Loucy (cell line): ENCODE results near the gene FZD8.
"Not testable (repeated sequence)": the region's sequence is repeated elsewhere in the genome, so short reads cannot be mapped to it uniquely, and the experiment has no call there.

Source experiments
- H2AFZ ChIP-seq: fragments of 200-600 bp; sonication (generic); 2 replicates; pipeline ENCODE4 v1.6.0; 2016; ENCODE audit warnings: antibody characterized with exemption, mild to moderate bottlenecking, low read length, moderate library complexity
- H3F3A ChIP-seq: fragments of 200-600 bp; 2 replicates; pipeline ENCODE4 v1.6.0; 2016; ENCODE audit warnings: antibody characterized with exemption, low read depth, mild to moderate bottlenecking
- H3K27me3 ChIP-seq: fragments of 200-600 bp; sonication (generic); 2 replicates; pipeline ENCODE4 v1.6.1; 2014; ENCODE audit warnings: low read length, mild to moderate bottlenecking; ENCODE audit not compliant: insufficient read depth, poor library complexity, severe bottlenecking
- H3K36me3 ChIP-seq: fragments of 200-600 bp; sonication (generic); 2 replicates; pipeline ENCODE4 v1.6.1; 2016; ENCODE audit warnings: low read length; ENCODE audit not compliant: insufficient read depth
- H3K4me1 ChIP-seq: fragments of 200-600 bp; sonication (generic); 2 replicates; pipeline ENCODE4 v1.5.1; 2014; ENCODE audit warnings: low read length, mild to moderate bottlenecking; ENCODE audit not compliant: insufficient read depth, poor library complexity, severe bottlenecking
- H3K4me2 ChIP-seq: fragments of 200-600 bp; sonication (generic); 2 replicates; pipeline ENCODE4 v1.6.0; 2014; ENCODE audit warnings: antibody characterized with exemption, low read length, low read depth, mild to moderate bottlenecking; ENCODE audit not compliant: poor library complexity, severe bottlenecking
- H3K4me3 ChIP-seq: fragments of 200-600 bp; sonication (generic); 2 replicates; pipeline ENCODE4 v1.5.1; 2014; ENCODE audit warnings: low read length, mild to moderate bottlenecking, mixed read lengths; ENCODE audit not compliant: poor library complexity, severe bottlenecking
- H3K79me2 ChIP-seq: fragments of 200-600 bp; sonication (generic); 2 replicates; pipeline ENCODE4 v1.6.1; 2014; ENCODE audit warnings: low read length; ENCODE audit not compliant: insufficient read depth
- H3K9ac ChIP-seq: fragments of 200-600 bp; sonication (generic); 2 replicates; pipeline ENCODE4 v1.6.0; 2014; ENCODE audit warnings: mild to moderate bottlenecking, low read depth, low read length, moderate library complexity; ENCODE audit not compliant: poor library complexity, severe bottlenecking
- H3K9me2 ChIP-seq: fragments of 200-600 bp; sonication (generic); replicated peaks from 2 replicates; pipeline ENCODE4 v1.6.1; 2016; ENCODE audit warnings: low read depth, low read length, mixed read lengths
- H3K9me3 ChIP-seq: fragments of 200-600 bp; sonication (generic); 2 replicates; pipeline ENCODE4 v1.6.1; 2014; ENCODE audit warnings: mild to moderate bottlenecking, antibody characterized with exemption, low read length, low read depth; ENCODE audit not compliant: insufficient read depth
- H4K20me1 ChIP-seq: fragments of 200-600 bp; sonication (generic); 2 replicates; pipeline ENCODE4 v1.6.0; 2014; ENCODE audit warnings: antibody characterized with exemption, low read length, mild to moderate bottlenecking; ENCODE audit not compliant: insufficient read depth, poor library complexity, severe bottlenecking
- EZH2phosphoT487 ChIP-seq: fragments of 200-600 bp; IDR thresholded peaks from 2 replicates; pipeline ENCODE4 v1.6.1; 2018; ENCODE audit warnings: antibody characterized with exemption, mild to moderate bottlenecking, moderate library complexity, borderline replicate concordance
- TF ChIP-seq, protein P1 (sequence below): fragments of 200-600 bp; sonication (generic); conservative IDR thresholded peaks from 2 replicates; pipeline ENCODE4 v1.5.1; 2014; ENCODE audit warnings: mild to moderate bottlenecking, antibody characterized with exemption, low read length

FZD8 gene, protein sequence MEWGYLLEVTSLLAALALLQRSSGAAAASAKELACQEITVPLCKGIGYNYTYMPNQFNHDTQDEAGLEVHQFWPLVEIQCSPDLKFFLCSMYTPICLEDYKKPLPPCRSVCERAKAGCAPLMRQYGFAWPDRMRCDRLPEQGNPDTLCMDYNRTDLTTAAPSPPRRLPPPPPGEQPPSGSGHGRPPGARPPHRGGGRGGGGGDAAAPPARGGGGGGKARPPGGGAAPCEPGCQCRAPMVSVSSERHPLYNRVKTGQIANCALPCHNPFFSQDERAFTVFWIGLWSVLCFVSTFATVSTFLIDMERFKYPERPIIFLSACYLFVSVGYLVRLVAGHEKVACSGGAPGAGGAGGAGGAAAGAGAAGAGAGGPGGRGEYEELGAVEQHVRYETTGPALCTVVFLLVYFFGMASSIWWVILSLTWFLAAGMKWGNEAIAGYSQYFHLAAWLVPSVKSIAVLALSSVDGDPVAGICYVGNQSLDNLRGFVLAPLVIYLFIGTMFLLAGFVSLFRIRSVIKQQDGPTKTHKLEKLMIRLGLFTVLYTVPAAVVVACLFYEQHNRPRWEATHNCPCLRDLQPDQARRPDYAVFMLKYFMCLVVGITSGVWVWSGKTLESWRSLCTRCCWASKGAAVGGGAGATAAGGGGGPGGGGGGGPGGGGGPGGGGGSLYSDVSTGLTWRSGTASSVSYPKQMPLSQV

DNA sequence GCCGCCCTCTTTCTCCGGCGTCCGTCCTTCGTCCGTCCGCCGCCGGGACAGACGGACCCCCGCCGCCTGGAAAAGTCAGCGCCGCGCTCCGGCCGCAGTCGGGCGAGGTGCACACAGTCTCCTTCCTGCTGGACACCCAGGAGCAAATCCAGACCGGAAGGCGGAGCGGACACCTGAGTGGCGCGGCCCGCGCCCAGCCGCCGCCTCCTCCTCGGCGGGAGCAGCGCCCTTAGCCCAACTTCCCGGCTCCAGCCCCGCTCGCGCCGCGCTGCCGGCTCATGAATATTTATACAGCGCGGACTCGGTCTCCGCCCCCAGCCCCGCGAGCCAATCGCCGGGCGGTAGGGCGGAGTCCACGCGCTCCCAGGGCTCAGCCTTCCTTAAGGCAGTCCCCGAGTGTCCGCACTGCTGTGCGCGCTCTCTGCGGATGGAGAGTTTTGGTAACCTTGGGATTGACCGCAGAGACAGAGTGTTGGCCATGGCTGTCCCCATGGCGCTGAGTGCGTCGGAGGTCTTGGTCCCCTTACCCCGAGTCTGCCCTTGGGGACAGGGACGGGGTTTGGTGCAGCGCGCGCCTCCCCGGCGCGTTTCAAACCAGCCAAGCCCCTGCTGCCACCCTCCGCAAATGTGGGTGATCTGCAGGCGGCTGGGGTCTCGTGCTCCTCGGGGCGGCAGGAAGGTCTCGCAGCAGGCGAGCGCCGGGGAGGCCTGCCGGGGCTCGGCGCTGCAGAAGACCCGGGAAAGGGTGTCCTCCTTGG is at the start of gene FZD8:
TSS of gene FZD8 (minus strand) at position 262 of the 758 bp plus-strand sequence. CDS start 867 bp downstream, outside the sequence.
- H3F3A ChIP-seq: no peaks in the 10 kb centered on the region
- H3K4me1 ChIP-seq: no peaks in the 10 kb centered on the region
- H3K9ac ChIP-seq: peak within 1 kb of the TSS; percentile 41
- H2AFZ ChIP-seq: peak within 1 kb of the TSS; percentile 96
- H3K4me3 ChIP-seq: peak within 1 kb of the TSS; percentile 69
- H4K20me1 ChIP-seq: no peaks in the 10 kb centered on the region
- H3K36me3 ChIP-seq: no peaks in the 10 kb centered on the region
- H3K4me2 ChIP-seq: peak within 1 kb of the TSS; percentile 68
- H3K27me3 ChIP-seq: no peaks in the 10 kb centered on the region
- TF ChIP-seq, protein P1, sequence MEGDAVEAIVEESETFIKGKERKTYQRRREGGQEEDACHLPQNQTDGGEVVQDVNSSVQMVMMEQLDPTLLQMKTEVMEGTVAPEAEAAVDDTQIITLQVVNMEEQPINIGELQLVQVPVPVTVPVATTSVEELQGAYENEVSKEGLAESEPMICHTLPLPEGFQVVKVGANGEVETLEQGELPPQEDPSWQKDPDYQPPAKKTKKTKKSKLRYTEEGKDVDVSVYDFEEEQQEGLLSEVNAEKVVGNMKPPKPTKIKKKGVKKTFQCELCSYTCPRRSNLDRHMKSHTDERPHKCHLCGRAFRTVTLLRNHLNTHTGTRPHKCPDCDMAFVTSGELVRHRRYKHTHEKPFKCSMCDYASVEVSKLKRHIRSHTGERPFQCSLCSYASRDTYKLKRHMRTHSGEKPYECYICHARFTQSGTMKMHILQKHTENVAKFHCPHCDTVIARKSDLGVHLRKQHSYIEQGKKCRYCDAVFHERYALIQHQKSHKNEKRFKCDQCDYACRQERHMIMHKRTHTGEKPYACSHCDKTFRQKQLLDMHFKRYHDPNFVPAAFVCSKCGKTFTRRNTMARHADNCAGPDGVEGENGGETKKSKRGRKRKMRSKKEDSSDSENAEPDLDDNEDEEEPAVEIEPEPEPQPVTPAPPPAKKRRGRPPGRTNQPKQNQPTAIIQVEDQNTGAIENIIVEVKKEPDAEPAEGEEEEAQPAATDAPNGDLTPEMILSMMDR: no peak
- TF ChIP-seq EZH2phosphoT487: no peak
- no peaks in the 10 kb centered on the region for H3K9me2 ChIP-seq
- H3K9me3 ChIP-seq: no peaks in the 10 kb centered on the region
- H3K79me2 ChIP-seq: no peaks in the 10 kb centered on the region

DNA sequence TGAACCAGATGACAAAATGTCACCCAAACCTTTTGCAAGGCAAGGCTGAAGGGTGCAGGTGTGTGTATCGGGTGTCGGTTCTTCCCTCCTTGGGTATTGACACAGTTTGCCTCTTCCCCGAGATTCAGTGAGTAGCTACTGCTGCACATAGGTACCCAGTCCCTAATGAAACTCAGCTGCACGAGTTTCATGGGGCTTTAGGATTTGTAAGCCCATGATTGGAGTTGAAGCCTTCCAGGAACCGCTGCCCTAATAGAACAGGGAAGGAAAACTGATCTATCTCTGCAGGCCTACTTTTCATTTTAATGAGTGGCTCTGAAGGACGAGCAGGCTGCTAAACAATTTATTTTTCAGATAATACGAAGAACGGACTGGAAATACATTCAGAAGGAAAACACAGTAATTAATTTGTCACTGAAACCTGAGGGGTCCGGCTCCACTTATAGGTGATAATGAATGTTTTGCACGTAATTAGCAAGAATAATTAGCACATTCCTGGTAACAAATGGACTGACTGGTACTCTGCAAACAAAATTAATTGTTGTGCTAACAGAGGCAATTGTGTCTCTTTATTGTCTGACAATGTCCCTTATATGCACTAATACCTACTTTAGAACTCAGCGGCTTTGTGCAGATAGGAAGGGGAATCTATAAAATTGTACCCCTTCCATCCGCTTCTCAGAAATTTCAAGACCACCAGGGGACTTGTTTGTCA is 49.6 kb upstream of the FZD8 start:
- H3K9ac ChIP-seq: no peak overlapping the region
- no peak overlapping the region for H2AFZ ChIP-seq
- no peaks in the 10 kb centered on the region for H3K9me2 ChIP-seq
- no peaks in the 10 kb centered on the region for H3K9me3 ChIP-seq
- TF ChIP-seq, protein P1: no peak
- no peak for TF ChIP-seq EZH2phosphoT487
- no peaks in the 10 kb centered on the region for H4K20me1 ChIP-seq
- no peak overlapping the region for H3K4me2 ChIP-seq
- H3K4me3 ChIP-seq: no peak overlapping the region
- H3K4me1 ChIP-seq: no peaks in the 10 kb centered on the region
- no peaks in the 10 kb centered on the region for H3K36me3 ChIP-seq
- no peaks in the 10 kb centered on the region for H3F3A ChIP-seq
- H3K27me3 ChIP-seq: no peaks in the 10 kb centered on the region
- no peaks in the 10 kb centered on the region for H3K79me2 ChIP-seq

DNA sequence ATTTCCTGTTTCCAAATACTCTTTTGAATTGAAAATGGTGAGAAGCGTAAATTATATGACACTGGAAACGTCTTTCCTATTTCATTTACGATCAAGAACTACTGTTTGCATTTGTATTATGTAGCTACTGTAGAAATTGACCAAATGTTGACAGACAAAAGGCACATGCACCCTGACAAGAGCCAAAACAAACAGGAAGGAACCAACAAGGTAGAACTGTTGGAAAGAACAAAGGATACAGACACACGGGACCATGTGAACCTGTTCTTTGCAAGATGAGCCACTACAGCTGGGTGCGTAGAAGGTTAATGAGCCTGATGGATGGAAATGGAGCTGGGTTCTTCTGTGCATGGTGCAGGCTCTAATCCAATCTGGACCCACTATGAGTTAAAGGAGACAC is 48.4 kb upstream of the FZD8 start:
- no peaks in the 10 kb centered on the region for H3K79me2 ChIP-seq

DNA sequence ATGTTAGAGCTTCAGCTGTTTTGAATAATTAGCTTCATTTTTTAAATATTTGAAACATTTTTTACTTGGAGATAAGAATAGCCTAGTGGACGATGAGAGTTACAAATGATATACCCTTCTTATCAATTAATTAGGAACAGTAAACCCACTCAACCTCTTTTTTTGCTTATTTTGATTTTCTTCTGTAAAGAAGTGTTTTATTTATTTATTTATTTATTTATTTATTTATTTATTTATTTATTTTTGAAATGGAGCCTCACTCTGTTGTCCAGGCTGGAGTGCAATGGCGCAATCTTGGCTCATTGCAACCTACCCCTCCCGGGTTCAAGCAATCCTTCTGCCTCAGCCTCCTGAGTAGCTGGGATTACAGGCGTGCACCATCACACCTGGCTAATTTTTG is 43.8 kb upstream of the FZD8 start:
- H3K27me3 ChIP-seq, H3F3A ChIP-seq, H3K36me3 ChIP-seq, H3K9me3 ChIP-seq, H3K9ac ChIP-seq, H3K4me1 ChIP-seq, H3K4me2 ChIP-seq, H3K79me2 ChIP-seq, H3K4me3 ChIP-seq, H3K9me2 ChIP-seq, H2AFZ ChIP-seq, H4K20me1 ChIP-seq: not testable (repeated sequence)

More for the DNA sequence above, 48.4 kb upstream of the FZD8 start:
- H3K27me3 ChIP-seq: no peaks in the 10 kb centered on the region
- no peaks in the 10 kb centered on the region for H4K20me1 ChIP-seq
- no peaks in the 10 kb centered on the region for H3K9me2 ChIP-seq
- H3K9ac ChIP-seq: no peak overlapping the region
- H3F3A ChIP-seq: no peaks in the 10 kb centered on the region
- H2AFZ ChIP-seq: no peak overlapping the region
- TF ChIP-seq, protein P1: no peak
- no peak for TF ChIP-seq EZH2phosphoT487
- H3K4me3 ChIP-seq: no peak overlapping the region
- H3K4me2 ChIP-seq: no peak overlapping the region
- no peaks in the 10 kb centered on the region for H3K36me3 ChIP-seq
- no peaks in the 10 kb centered on the region for H3K4me1 ChIP-seq
- H3K9me3 ChIP-seq: no peaks in the 10 kb centered on the region
